CD8-positive, alpha-beta memory T cell (primary cell): ENCODE data around the gene CCHCR1. TPM values are rescaled to one million over a fixed set of nuclear protein-coding genes. Genes with fewer than 3 reads are reported as not detected.
"Not testable (repeated sequence)": the region's sequence is repeated elsewhere in the genome, so short reads cannot be mapped to it uniquely, and the experiment has no call there.

ENCODE experiments used
- CTCF ChIA-PET: fragments of 350-600 bp; sonication (Branson Sonifier 250); formaldehyde crosslinking; loops from one replicate; lab custom pipeline; 2021; ENCODE audit warnings: antibody characterized with exemption; lab: Charles Lee
- POLR2A ChIA-PET: fragments of 350-600 bp; sonication (Branson Sonifier 250); formaldehyde crosslinking; loops from one replicate; lab custom pipeline; 2021; ENCODE audit warnings: antibody characterized with exemption; lab: Charles Lee
- DNase-seq, 5 donors: peaks; one replicate each; pipeline versions ENCODE4 v3.0.0 to v3.0.0-alpha.2; 2020 to 2022; ENCODE audit warnings: mixed read lengths in 1 of 5
- H3K27ac ChIP-seq: one replicate; pipeline ENCODE4 v1.7.0; 2013; ENCODE audit warnings: low read depth, mild to moderate bottlenecking, low read length, moderate library complexity
- H3K27me3 ChIP-seq: 2 replicates; pipeline ENCODE4 v1.7.0; 2013; ENCODE audit warnings: low read length, mild to moderate bottlenecking; ENCODE audit not compliant: insufficient read depth, poor library complexity, severe bottlenecking
- H3K36me3 ChIP-seq: 2 replicates; pipeline ENCODE4 v1.7.0; 2013; ENCODE audit warnings: mild to moderate bottlenecking, low read length, moderate library complexity; ENCODE audit not compliant: insufficient read depth
- H3K4me1 ChIP-seq: 2 replicates; pipeline ENCODE4 v1.7.0; 2013; ENCODE audit warnings: mild to moderate bottlenecking, low read length, moderate library complexity; ENCODE audit not compliant: insufficient read depth
- H3K4me3 ChIP-seq: 2 replicates; pipeline ENCODE4 v1.7.0; 2013; ENCODE audit warnings: mild to moderate bottlenecking, low read length
- H3K9me3 ChIP-seq: 2 replicates; pipeline ENCODE4 v1.7.0; 2013; ENCODE audit warnings: mild to moderate bottlenecking, low read length
- H3K27ac Mint-ChIP-seq, 8 donors: one replicate each; pipeline ENCODE4 v1.8.0; 2020 to 2021; ENCODE audit warnings: mixed read lengths in 8 of 8, mild to moderate bottlenecking in 6 of 8, inconsistent platforms in 3 of 8, moderate library complexity in 3 of 8
- H3K27me3 Mint-ChIP-seq, 2 donors: one replicate each; pipeline ENCODE4 v1.8.0; 2020 to 2021; ENCODE audit warnings: mixed read lengths in 2 of 2, mild to moderate bottlenecking in 1 of 2, moderate library complexity in 1 of 2
- H3K36me3 Mint-ChIP-seq, 3 donors: one replicate each; pipeline ENCODE4 v1.8.0; 2020 to 2021; ENCODE audit warnings: mixed read lengths in 3 of 3, inconsistent platforms in 1 of 3, mild to moderate bottlenecking in 1 of 3
- H3K4me1 Mint-ChIP-seq, 3 donors: one replicate each; pipeline ENCODE4 v1.8.0; 2020 to 2021; ENCODE audit warnings: mixed read lengths in 3 of 3, inconsistent platforms in 1 of 3, mild to moderate bottlenecking in 1 of 3
- H3K4me3 Mint-ChIP-seq, 7 donors: one replicate each; pipeline ENCODE4 v1.8.0; 2020 to 2021; ENCODE audit warnings: mixed read lengths in 7 of 7, mild to moderate bottlenecking in 6 of 7, moderate library complexity in 4 of 7, inconsistent platforms in 2 of 7
- H3K9me3 Mint-ChIP-seq, 5 donors: one replicate each; pipeline ENCODE4 v1.8.0; 2020 to 2022; ENCODE audit warnings: mixed read lengths in 5 of 5, mild to moderate bottlenecking in 3 of 5, moderate library complexity in 2 of 5, inconsistent platforms in 1 of 5
- polyA plus RNA-seq: library from polyadenylated mRNA; unstranded; fragments of 300-500 nt; fragmentation: Illumina TruSeq; gene quantifications from one replicate; pipeline ENCODE4 v1.2.3, GENCODE V29; 2021
- total RNA-seq, 2 experiments: library from RNA; stranded (reverse); gene quantifications; one replicate each; pipeline ENCODE4 v1.2.3, GENCODE V29; 2021

Gene CCHCR1
- total and polyA plus RNA-seq, 3 experiments from 2014 or later: 7.4 to 46.1 (median 45.9) TPM

GRCh38 chr6:31197559-31198305, 40.1 kb upstream of the CCHCR1 start:
- no peaks in the 10 kb centered on the region for H3K27me3 ChIP-seq
- peaks cover 0 to 3% of the 10 kb centered on the region in 2 donors for H3K27me3 Mint-ChIP-seq
- H3K36me3 ChIP-seq: peaks cover 7% of the 10 kb centered on the region
- H3K9me3 ChIP-seq: no peaks in the 10 kb centered on the region
- H3K4me1 Mint-ChIP-seq: peaks cover 57 to 74% (median 62%) of the 10 kb centered on the region in 3 donors
- peaks cover 0 to 50% (median 2%) of the 10 kb centered on the region in 3 donors for H3K36me3 Mint-ChIP-seq
- H3K4me1 ChIP-seq: peaks cover 49% of the 10 kb centered on the region
- peak overlapping the region; percentile 87 to 100 (median 94) for H3K27ac Mint-ChIP-seq
- H3K9me3 Mint-ChIP-seq: peaks cover 0 to 1% (median 0%) of the 10 kb centered on the region in 5 donors
- DNase-seq: peak; percentile 92 to 98 (median 95)
- ChIA-PET POLR2A (interaction anchor here (0.6 to 3.0 kb wide), 12 partner anchors 39 to 265 kb away, joined by 3 to 24 read pairs (median 8); partner anchors contain the start of genes CCHCR1, HLA-B, HLA-C and TCF19), CTCF (interaction anchor here (0.8 to 7.6 kb wide), 16 partner anchors 10 to 206 kb away, joined by 3 to 72 read pairs (median 5); partner anchors contain the start of genes MICA and PSORS1C2)
- H3K4me3 Mint-ChIP-seq: peak overlapping the region; percentile 80 to 98 (median 87)
- peak overlapping the region; percentile 99 for H3K27ac ChIP-seq
- peak overlapping the region; percentile 80 for H3K4me3 ChIP-seq

GRCh38 chr6:31196251-31197022, 38.8 kb upstream of the CCHCR1 start:
- peaks cover 36% of the 10 kb centered on the region for H3K4me1 ChIP-seq
- Mint-ChIP-seq H3K27ac (peak overlapping the region; percentile 87 to 100 (median 94)), H3K4me1 (peaks cover 51 to 62% (median 51%) of the 10 kb centered on the region in 3 donors), H3K4me3 (peak overlapping the region; percentile 80 to 98 (median 87)), H3K36me3 (peaks cover 0 to 47% (median 2%) of the 10 kb centered on the region in 3 donors)
- peak overlapping the region; percentile 80 for H3K4me3 ChIP-seq
- not testable (repeated sequence) for H3K36me3 ChIP-seq, H3K9me3 ChIP-seq, H3K27me3 ChIP-seq, DNase-seq, H3K27me3 Mint-ChIP-seq, H3K9me3 Mint-ChIP-seq
- ChIA-PET CTCF (interaction anchor here (0.8 to 7.6 kb wide), 17 partner anchors 11 to 207 kb away, joined by 3 to 72 read pairs (median 4); partner anchors contain the start of gene MICA), POLR2A (interaction anchor here (0.6 to 3.0 kb wide), 8 partner anchors 38 to 204 kb away, joined by 5 to 24 read pairs (median 11); partner anchors contain the start of genes CCHCR1, HLA-B, HLA-C and TCF19)
- peak overlapping the region; percentile 99 for H3K27ac ChIP-seq

- Mint-ChIP-seq H3K36me3 (peaks cover 0 to 40% (median 2%) of the 10 kb centered on the region in 3 donors), H3K4me3 (peak overlapping the region in 5 of 7 donors; percentile 6 to 98 (median 87)), H3K27ac (peak overlapping the region in 6 of 8 donors; percentile 50 to 99 (median 90)), H3K4me1 (peaks cover 44 to 54% (median 44%) of the 10 kb centered on the region in 3 donors)
- DNase-seq, H3K36me3 ChIP-seq, H3K4me3 ChIP-seq, H3K27me3 ChIP-seq, H3K27ac ChIP-seq, H3K9me3 ChIP-seq, H3K9me3 Mint-ChIP-seq, H3K27me3 Mint-ChIP-seq: not testable (repeated sequence)
- POLR2A ChIA-PET: interaction anchor here (2.9 to 3.0 kb wide), 2 partner anchors 37 to 171 kb away, joined by 12 to 24 read pairs; partner anchors contain the start of genes CCHCR1 and TCF19
- peaks cover 29% of the 10 kb centered on the region for H3K4me1 ChIP-seq
- CTCF ChIA-PET: interaction anchor here (1.8 to 7.6 kb wide), 6 partner anchors 12 to 204 kb away, joined by 4 to 72 read pairs (median 9); partner anchors contain the start of gene PSORS1C2
These were observed 37.8 kb upstream of the CCHCR1 start for GRCh38 chr6:31195308-31195979.

GRCh38 chr6:31194061-31194834, 36.6 kb upstream of the CCHCR1 start:
- Mint-ChIP-seq H3K27me3 (peaks cover 0 to 3% of the 10 kb centered on the region in 2 donors), H3K4me1 (peaks cover 32 to 42% (median 34%) of the 10 kb centered on the region in 3 donors), H3K9me3 (peaks cover 0 to 1% (median 0%) of the 10 kb centered on the region in 5 donors), H3K27ac (peak overlapping the region; percentile 41 to 89 (median 71)), H3K4me3 (peak overlapping the region in 4 of 7 donors; percentile 19 to 44 (median 28)), H3K36me3 (peaks cover 0 to 35% (median 2%) of the 10 kb centered on the region in 3 donors)
- CTCF ChIA-PET: interaction anchor here (0.5 to 7.6 kb wide), 4 partner anchors 53 to 173 kb away, joined by 3 to 72 read pairs (median 4); partner anchors contain the start of gene PSORS1C2
- H3K27ac ChIP-seq: no peak overlapping the region
- no peaks in the 10 kb centered on the region for H3K9me3 ChIP-seq
- DNase-seq: no peak
- no peak overlapping the region for H3K4me3 ChIP-seq
- H3K27me3 ChIP-seq: no peaks in the 10 kb centered on the region
- H3K36me3 ChIP-seq: no peaks in the 10 kb centered on the region
- POLR2A ChIA-PET: interaction anchor here (0.7 to 1.3 kb wide), 2 partner anchors 9 to 172 kb away, joined by 3 to 6 read pairs; no protein-coding TSS in a partner anchor
- peaks cover 17% of the 10 kb centered on the region for H3K4me1 ChIP-seq

GRCh38 chr6:31193206-31193605, 35.6 kb upstream of the CCHCR1 start:
- POLR2A ChIA-PET: interaction anchor here (1.3 kb wide), 1 partner anchor 173 kb away, joined by 6 read pairs; no protein-coding TSS in a partner anchor

GRCh38 chr6:31192431-31193105, 35.0 kb upstream of the CCHCR1 start:
- DNase-seq: peak; percentile 24 to 69 (median 42)
- not testable (repeated sequence) for H3K27me3 Mint-ChIP-seq, H3K27ac ChIP-seq, H3K27me3 ChIP-seq, H3K9me3 ChIP-seq, H3K9me3 Mint-ChIP-seq, H3K36me3 ChIP-seq, H3K4me3 ChIP-seq
- Mint-ChIP-seq H3K4me3 (peak overlapping the region in 1 of 7 donors; percentile 54), H3K36me3 (peaks cover 0 to 26% (median 2%) of the 10 kb centered on the region in 3 donors), H3K27ac (peak overlapping the region in 2 of 8 donors; percentile 68 to 94), H3K4me1 (peaks cover 24 to 29% (median 25%) of the 10 kb centered on the region in 3 donors)
- CTCF ChIA-PET: interaction anchor here (0.9 to 3.1 kb wide), 8 partner anchors 10 to 184 kb away, joined by 3 to 27 read pairs (median 4); partner anchors contain the start of gene PSORS1C2
- peaks cover 12% of the 10 kb centered on the region for H3K4me1 ChIP-seq
- POLR2A ChIA-PET: interaction anchor here (0.7 to 0.9 kb wide), 4 partner anchors 37 to 752 kb away, joined by 3 to 7 read pairs (median 4); no protein-coding TSS in a partner anchor

More at GRCh38 chr6:31193206-31193605, 35.6 kb upstream of the CCHCR1 start:
- no peak for DNase-seq
- peaks cover 25 to 34% (median 28%) of the 10 kb centered on the region in 3 donors for H3K4me1 Mint-ChIP-seq
- Histone ChIP-seq H3K9me3 (no peaks in the 10 kb centered on the region), H3K36me3 (no peaks in the 10 kb centered on the region), H3K27me3 (no peaks in the 10 kb centered on the region), H3K4me1 (peaks cover 12% of the 10 kb centered on the region), H3K4me3 (no peak overlapping the region), H3K27ac (no peak overlapping the region)
- H3K36me3 Mint-ChIP-seq: peaks cover 0 to 32% (median 2%) of the 10 kb centered on the region in 3 donors
- peaks cover 0 to 3% of the 10 kb centered on the region in 2 donors for H3K27me3 Mint-ChIP-seq
- H3K27ac Mint-ChIP-seq: peak overlapping the region in 3 of 8 donors; percentile 11 to 69 (median 26)
- H3K9me3 Mint-ChIP-seq: peaks cover 0 to 1% (median 0%) of the 10 kb centered on the region in 5 donors
- H3K4me3 Mint-ChIP-seq: peak overlapping the region in 1 of 7 donors; percentile 61
- CTCF ChIA-PET: interaction anchor here (1.0 to 7.6 kb wide), 5 partner anchors 55 to 174 kb away, joined by 3 to 72 read pairs (median 5); partner anchors contain the start of gene PSORS1C2
